Measurements from ENCODE around the gene WDR7.

Gene WDR7

GRCh38 chr18:57086163-57086562 is 435.0 kb downstream of the WDR7 start:
- DNase-seq (ENCODE audit: insufficient read length, low spot score), result no peak
- TF ChIP-seq CTCF (IDR thresholded peaks at IDR 0.05; ENCODE audit: insufficient read depth, missing control alignments), result no peak
- peak; percentile 51 for FAIRE-seq

Measured in D721Med (cell line).